ENCODE results near the gene RPL37A.
A peak's percentile ranks its signal among the peaks of the same experiment; 100 is the strongest.

The RPL37A gene
- total RNA-seq: 236 to 450 (median 344) reads per million in 18 experiments

GRCh38 chr2:216498379-216499352 lies at the start of gene RPL37A:
TSS of gene RPL37A (plus strand) at chr2:216498844. CDS start at chr2:216498875, 31 bp downstream.
- peak; percentile 95 to 96 for DNase-seq

- DNase-seq: no peak
Measured at GRCh38 chr2:216450346-216450745, 48.3 kb upstream of the RPL37A start.

- no peak for DNase-seq
Measured at GRCh38 chr2:216450784-216451183, 47.9 kb upstream of the RPL37A start.

GRCh38 chr2:216453955-216454614 lies 44.6 kb upstream of the RPL37A start:
- no peak for DNase-seq

- DNase-seq: no peak
Measured at GRCh38 chr2:216463148-216463547, 35.5 kb upstream of the RPL37A start.

- no peak for DNase-seq
Measured at GRCh38 chr2:216464104-216464720, 34.4 kb upstream of the RPL37A start.

GRCh38 chr2:216465579-216466195 lies 33.0 kb upstream of the RPL37A start:
- DNase-seq: no peak

GRCh38 chr2:216467845-216468244 lies 30.8 kb upstream of the RPL37A start:
- DNase-seq: no peak

GRCh38 chr2:216469661-216470060 lies 29.0 kb upstream of the RPL37A start:
- no peak for DNase-seq

- no peak for DNase-seq
Measured at GRCh38 chr2:216473187-216473586, 25.5 kb upstream of the RPL37A start.

- peak; percentile 69 to 70 for DNase-seq
Measured at GRCh38 chr2:216474925-216475670, 23.5 kb upstream of the RPL37A start.

GRCh38 chr2:216475767-216476166 lies 22.9 kb upstream of the RPL37A start:
- peak; percentile 31 to 44 for DNase-seq

- peak; percentile 88 to 93 for DNase-seq
Measured at GRCh38 chr2:216477283-216478035, 21.2 kb upstream of the RPL37A start.

GRCh38 chr2:216478151-216478550 lies 20.5 kb upstream of the RPL37A start:
- DNase-seq: peak; percentile 61 to 88

- no peak for DNase-seq
Measured at GRCh38 chr2:216478791-216479190, 19.9 kb upstream of the RPL37A start.

- no peak for DNase-seq
Measured at GRCh38 chr2:216480221-216480620, 18.4 kb upstream of the RPL37A start.

- DNase-seq: no peak
Measured at GRCh38 chr2:216482640-216483039, 16.0 kb upstream of the RPL37A start.

- DNase-seq: no peak
Measured at GRCh38 chr2:216485237-216485636, 13.4 kb upstream of the RPL37A start.

- DNase-seq: peak; percentile 87
Measured at GRCh38 chr2:216485745-216486144, 12.9 kb upstream of the RPL37A start.

- no peak for DNase-seq
Measured at GRCh38 chr2:216486271-216486670, 12.4 kb upstream of the RPL37A start.

GRCh38 chr2:216486708-216487107 lies 11.9 kb upstream of the RPL37A start:
- DNase-seq: peak; percentile 79

All from inflammatory macrophage (primary cell).